Activated CD4-positive, alpha-beta T cell treated with anti-CD3 and anti-CD28 coated beads, Interleukin-2, amount 10 ng/mL, durations not matched to agents 24 days and 14 days (primary cell): Measurements from ENCODE around the gene RARB. TPM values are rescaled to one million over a fixed set of nuclear protein-coding genes. Genes with fewer than 3 reads are reported as not detected.
A peak's percentile ranks its signal among the peaks of the same experiment; 100 is the strongest.

Experiments
- DNase-seq: peaks from one replicate; pipeline ENCODE4 v3.0.0; 2022
- H3K27ac Mint-ChIP-seq: one replicate; pipeline ENCODE4 v1.8.0; 2022; ENCODE audit warnings: mild to moderate bottlenecking, mixed read lengths
- H3K27me3 Mint-ChIP-seq: one replicate; pipeline ENCODE4 v1.8.0; 2022; ENCODE audit warnings: mixed read lengths
- H3K36me3 Mint-ChIP-seq: one replicate; pipeline ENCODE4 v1.8.0; 2022; ENCODE audit warnings: low read depth, mild to moderate bottlenecking, mixed read lengths
- H3K4me1 Mint-ChIP-seq: one replicate; pipeline ENCODE4 v1.8.0; 2021; ENCODE audit warnings: mixed read lengths
- H3K4me3 Mint-ChIP-seq: one replicate; pipeline ENCODE4 v1.8.0; 2022; ENCODE audit warnings: mild to moderate bottlenecking, moderate library complexity, mixed read lengths
- H3K9me3 Mint-ChIP-seq: one replicate; pipeline ENCODE4 v1.8.0; 2021; ENCODE audit warnings: mixed read lengths
- intact Hi-C: fragments of 100-400 bp; cut with micrococcal nuclease; formaldehyde crosslinking; loops from one replicate; pipeline ENCODE4 v1.15.1; 2023
- total RNA-seq: library from RNA; stranded (reverse); gene quantifications from 2 replicates; pipeline ENCODE4 v1.2.3, GENCODE V29; 2022

The RARB gene
- total RNA-seq, 1 donor from 2014 or later = not detected

DNA sequence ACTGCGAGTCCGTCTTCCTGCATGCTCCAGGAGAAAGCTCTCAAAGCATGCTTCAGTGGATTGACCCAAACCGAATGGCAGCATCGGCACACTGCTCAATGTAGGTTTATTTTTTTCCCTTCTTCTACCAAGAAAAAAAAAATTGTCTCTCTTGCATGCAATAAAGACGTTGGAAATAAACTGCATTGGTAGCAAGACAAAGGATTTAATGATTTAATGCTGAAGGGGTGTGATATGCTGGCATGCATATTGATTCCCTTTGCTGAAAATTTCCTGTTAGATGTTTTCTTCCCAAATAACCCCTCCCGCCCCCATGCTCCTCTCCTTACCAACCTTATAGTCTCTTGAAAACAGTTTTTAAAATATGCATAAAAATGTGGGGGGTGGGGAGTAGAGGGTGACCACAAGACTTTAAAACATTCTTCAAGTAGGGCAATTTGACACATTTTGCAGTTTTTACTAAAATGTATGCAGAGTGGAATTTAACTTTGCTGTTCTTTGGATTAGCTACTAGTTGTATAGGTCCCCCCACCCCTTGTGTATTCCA lies 799 bp downstream of the RARB start:
- intact Hi-C loops = loop anchor here (10.0 kb wide), 1 partner anchor 326 kb away; no protein-coding TSS in a partner anchor
- Mint-ChIP-seq H3K4me3 (no peak overlapping the region), H3K4me1 (peaks cover 3% of the 10 kb centered on the region), H3K36me3 (no peaks in the 10 kb centered on the region), H3K27me3 (peaks cover 42% of the 10 kb centered on the region), H3K9me3 (no peaks in the 10 kb centered on the region), H3K27ac (no peak overlapping the region)
- no peak for DNase-seq

DNA sequence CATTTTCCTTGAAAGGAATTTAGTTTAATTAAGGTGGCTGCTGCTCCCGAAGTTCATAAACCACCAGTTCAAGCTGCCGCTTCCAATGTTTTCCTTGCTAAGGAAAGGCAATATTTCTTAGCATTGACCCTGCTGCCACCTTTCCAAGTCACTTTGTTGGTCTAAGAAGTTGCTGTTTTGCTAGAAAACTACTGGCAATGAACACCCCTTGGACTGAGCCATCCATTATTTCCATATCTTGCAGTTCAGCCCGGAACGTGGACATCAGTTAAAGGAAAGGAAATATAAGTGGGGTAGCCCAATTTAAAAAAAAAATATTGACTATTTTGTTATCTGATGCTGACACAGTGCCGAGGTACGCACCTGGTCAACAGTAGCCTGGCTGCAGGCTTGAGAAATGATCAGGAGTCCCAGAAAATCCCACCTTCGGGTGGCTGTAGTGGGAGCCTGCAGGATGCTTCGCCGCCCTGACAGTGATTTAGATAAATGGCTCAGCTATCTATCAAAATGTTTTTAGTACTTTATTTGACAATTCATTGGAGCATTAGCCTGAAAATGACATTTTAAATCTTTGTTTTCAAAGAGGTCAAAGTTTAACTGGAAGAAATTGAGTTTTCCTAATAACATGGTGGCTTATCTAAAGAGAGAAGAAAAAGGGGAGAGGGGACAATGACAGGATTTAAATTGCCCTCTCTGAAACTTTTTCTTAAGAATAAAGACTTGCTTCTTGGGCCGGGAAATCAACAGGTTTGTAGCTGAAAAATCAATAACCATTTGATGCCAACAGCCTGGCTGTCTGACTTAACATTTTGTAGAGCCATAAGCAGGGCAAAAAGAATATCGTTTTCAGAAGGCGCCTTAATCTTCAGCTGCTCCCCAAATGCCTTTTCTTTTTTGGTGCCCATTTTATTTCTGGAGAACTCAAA lies 1.6 kb downstream of the RARB start:
- Mint-ChIP-seq H3K9me3 (no peaks in the 10 kb centered on the region), H3K4me3 (no peak overlapping the region), H3K27me3 (peaks cover 42% of the 10 kb centered on the region), H3K4me1 (peaks cover 3% of the 10 kb centered on the region), H3K27ac (no peak overlapping the region), H3K36me3 (no peaks in the 10 kb centered on the region)
- DNase-seq = no peak
- intact Hi-C loops = loop anchor here (10.0 kb wide), 1 partner anchor 325 kb away; no protein-coding TSS in a partner anchor

DNA sequence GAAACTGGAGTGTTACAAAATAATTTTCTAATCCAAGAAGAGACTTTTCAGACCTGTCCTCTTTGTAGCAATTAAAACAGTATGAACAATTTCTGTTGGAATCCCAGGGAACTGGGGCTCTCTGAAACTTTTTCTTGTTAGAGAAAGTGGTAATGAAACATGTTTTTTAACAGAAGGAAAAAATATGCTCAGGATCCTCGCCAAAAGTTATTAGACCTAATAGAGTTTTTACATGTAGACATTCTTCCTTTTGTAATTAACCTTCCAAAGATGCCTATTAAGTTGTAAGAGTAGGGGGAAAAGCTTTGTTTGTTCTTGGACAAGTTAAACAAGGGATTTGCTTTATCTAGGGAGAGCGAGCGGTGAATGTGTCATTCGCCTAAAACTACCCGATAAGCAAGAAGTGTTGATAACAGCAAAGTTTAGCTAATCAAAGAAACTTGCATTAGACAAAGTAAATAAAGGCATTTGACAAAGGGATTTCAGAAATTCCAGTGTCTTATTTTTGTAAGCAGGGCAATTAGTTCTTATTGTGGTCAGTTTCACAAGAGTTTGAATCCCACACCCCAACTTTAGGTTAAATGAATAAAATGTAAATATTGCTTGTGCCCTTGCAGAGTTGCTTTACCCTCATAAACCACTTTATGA lies 2.3 kb downstream of the RARB start:
- no peak overlapping the region for H3K27ac Mint-ChIP-seq
- H3K9me3 Mint-ChIP-seq = no peaks in the 10 kb centered on the region
- no peak for DNase-seq
- H3K36me3 Mint-ChIP-seq = no peaks in the 10 kb centered on the region
- no peak overlapping the region for H3K4me3 Mint-ChIP-seq
- peaks cover 3% of the 10 kb centered on the region for H3K4me1 Mint-ChIP-seq
- intact Hi-C loops = no loop called here
- peaks cover 42% of the 10 kb centered on the region for H3K27me3 Mint-ChIP-seq

DNA sequence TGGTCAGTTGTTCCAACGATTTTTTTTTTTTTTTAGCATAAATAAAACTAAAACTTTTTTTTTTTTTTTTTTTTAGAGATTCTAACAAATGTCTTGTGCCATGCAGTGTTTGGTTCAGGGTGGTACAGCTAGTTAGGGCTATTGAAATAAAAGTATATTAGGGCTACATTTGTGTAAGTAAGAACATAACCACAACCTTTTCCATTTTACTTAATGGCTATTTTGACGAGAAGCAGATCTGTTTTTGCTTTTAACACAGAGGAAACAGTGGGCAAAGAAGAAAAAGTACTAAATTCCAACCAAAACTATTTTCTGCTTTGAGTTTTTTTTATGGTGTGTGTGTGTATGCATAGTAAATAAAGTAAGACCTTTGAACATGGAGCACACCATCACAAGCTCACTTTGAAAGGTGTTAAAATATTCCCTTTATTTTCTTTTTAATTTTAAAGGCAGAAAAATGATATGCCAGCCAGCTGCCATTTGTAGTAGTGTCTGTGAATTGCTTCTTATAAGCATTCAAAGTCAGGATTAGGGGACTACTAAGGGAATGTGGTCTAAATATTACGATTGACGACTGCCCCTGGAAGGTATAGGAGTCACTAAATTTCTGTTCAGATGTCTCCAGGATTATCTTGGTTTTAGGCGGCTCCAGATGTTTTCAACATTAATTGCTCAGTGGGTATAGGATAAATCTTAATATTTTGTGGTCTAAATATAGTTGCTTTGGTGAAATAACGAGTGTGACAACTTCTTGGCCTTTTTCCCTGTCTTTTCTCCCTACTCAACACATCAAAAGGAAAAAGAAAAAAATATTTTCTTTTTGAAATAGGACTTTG lies 3.1 kb downstream of the RARB start:
- H3K27me3 Mint-ChIP-seq = peaks cover 42% of the 10 kb centered on the region
- no peak overlapping the region for H3K4me3 Mint-ChIP-seq

DNA sequence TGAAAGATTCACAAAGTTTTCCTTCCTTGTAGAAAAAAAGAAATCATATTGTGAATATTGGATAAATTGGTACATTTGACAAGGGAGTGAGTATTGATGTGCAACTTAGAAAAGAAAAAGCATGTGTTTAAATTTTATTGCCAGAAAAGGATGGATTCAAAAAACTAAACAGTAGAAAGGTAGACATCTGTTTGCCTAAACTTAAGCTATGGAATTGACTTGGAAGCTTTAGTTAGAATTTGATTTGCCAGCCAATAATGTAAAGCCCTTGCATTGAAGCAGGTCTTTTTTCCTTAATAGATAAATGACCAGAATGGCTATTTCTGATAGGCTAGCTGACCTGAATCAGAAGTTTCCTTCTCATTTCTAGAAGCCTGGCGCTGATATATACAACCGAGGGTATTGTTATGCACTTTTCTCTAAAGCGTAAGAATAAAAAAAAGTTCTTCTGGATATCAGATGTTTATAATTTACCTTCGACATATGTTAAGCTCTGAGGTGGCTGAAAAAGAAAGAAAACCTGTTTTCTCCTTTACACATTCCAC lies 4.2 kb downstream of the RARB start:
- Mint-ChIP-seq H3K27me3 (peaks cover 34% of the 10 kb centered on the region), H3K27ac (no peak overlapping the region), H3K4me1 (peaks cover 3% of the 10 kb centered on the region), H3K9me3 (no peaks in the 10 kb centered on the region), H3K36me3 (no peaks in the 10 kb centered on the region), H3K4me3 (no peak overlapping the region)
- intact Hi-C loops = no loop called here
- no peak for DNase-seq

More for the DNA sequence above, 3.1 kb downstream of the RARB start:
- no peak overlapping the region for H3K27ac Mint-ChIP-seq
- intact Hi-C loops = no loop called here
- DNase-seq = no peak
- H3K36me3 Mint-ChIP-seq = no peaks in the 10 kb centered on the region
- H3K9me3 Mint-ChIP-seq = no peaks in the 10 kb centered on the region
- peaks cover 3% of the 10 kb centered on the region for H3K4me1 Mint-ChIP-seq

DNA sequence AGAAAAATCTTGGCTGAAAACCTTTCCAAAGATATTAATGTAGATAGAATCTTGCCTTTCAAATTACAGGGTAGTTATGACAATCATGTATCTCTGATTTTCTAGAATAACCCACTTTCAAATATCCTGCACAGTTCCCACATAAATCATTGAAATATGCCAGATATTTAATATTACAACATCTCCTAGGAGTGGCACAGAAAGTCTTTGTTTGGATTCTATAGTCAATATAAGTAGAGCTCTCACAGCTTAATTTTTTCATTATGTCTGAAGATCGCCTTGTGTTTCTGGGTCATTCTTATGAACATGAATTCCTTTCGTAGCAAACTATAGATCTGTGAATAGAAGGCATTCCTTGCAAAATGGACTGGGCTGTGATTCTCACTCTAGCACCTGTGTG lies 5.0 kb downstream of the RARB start:
- H3K4me1 Mint-ChIP-seq = peaks cover 1% of the 10 kb centered on the region
- H3K36me3 Mint-ChIP-seq = no peaks in the 10 kb centered on the region
- no peaks in the 10 kb centered on the region for H3K9me3 Mint-ChIP-seq
- intact Hi-C loops = no loop called here
- no peak overlapping the region for H3K27ac Mint-ChIP-seq
- H3K4me3 Mint-ChIP-seq = no peak overlapping the region
- H3K27me3 Mint-ChIP-seq = peaks cover 26% of the 10 kb centered on the region
- no peak for DNase-seq

DNA sequence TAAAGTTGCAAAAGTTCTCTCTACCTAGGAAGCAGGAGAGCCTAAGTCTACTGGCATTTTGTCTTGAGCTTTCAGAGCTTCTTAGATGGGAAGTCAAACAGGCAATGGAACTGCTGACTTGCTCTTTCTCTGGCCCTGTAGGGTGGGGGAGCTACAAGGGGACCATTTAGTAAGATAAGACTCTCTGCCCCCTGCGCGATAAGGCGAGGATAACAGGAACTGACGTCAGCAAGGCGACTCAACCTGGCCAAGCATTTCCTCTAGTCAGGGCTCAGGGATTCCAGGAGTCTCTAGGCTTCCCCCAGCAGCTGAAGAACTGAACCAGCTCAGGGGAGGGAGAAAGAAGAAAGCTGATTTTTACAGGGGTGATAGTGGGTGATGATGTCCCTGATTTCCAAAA lies 5.8 kb downstream of the RARB start:
- no peak for DNase-seq
- H3K36me3 Mint-ChIP-seq = no peaks in the 10 kb centered on the region
- no peak overlapping the region for H3K27ac Mint-ChIP-seq
- H3K9me3 Mint-ChIP-seq = no peaks in the 10 kb centered on the region
- no peaks in the 10 kb centered on the region for H3K4me1 Mint-ChIP-seq
- no peak overlapping the region for H3K4me3 Mint-ChIP-seq
- H3K27me3 Mint-ChIP-seq = peaks cover 18% of the 10 kb centered on the region
- intact Hi-C loops = no loop called here

DNA sequence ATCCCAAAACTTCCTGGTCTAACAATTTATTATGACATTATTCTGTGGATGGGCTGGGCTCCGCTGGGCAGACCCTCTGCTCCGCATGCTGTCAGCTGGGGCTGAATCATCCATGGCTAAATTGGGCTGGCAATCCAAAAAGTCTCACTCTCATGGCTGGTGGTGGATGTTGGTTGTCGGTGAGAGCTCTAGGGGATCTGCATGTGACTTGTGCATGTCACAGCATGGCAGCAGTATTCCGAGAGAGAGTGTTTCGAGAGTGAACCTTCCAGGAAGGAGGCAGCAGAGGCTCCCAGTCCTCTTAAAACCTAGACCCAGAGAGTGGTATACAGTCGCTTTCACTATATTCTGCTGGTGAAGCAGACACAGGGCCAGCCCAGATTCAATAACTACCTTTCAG lies 9.9 kb downstream of the RARB start:
- intact Hi-C loops = no loop called here
- Mint-ChIP-seq H3K4me1 (no peaks in the 10 kb centered on the region), H3K27ac (no peak overlapping the region), H3K27me3 (no peaks in the 10 kb centered on the region), H3K36me3 (no peaks in the 10 kb centered on the region), H3K9me3 (no peaks in the 10 kb centered on the region), H3K4me3 (no peak overlapping the region)
- no peak for DNase-seq

DNA sequence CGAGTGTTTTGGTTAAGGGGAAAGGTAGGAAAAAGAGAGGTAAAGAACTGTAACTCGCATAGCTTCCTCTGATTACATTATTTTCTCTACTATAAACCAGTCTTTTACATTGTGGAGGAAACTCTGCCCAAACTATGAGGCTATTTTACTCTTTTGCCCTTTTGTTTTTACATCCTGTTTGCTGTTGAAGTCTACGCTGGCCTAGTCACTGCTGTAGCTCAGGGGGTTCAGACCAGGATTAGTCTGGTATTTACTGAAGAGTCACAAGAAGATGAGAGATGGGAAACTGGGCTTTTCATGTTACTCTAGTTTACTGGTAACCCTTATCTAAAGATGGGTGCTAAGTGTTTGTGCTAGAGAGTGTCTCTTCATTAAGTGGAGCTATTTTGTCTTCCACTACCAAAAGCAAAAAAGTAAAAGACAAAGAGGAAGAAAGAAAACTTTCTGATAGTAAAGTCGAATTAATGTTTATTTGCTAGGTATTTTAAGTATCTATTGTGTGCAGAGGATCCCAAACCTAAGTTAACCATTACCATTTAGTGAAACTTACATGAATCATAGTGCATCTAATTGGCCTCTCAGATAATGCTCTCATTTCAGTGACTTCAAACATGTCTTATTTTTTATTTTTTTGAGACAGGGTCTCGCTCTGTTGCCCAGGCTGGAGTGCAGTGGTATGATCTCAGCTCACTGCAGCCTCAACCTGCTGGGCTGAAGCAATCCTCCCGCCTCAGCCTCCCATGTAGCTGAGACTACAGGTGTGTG lies 10.9 kb downstream of the RARB start:
- Mint-ChIP-seq H3K4me3 (no peak overlapping the region), H3K4me1 (no peaks in the 10 kb centered on the region), H3K27me3 (no peaks in the 10 kb centered on the region), H3K36me3 (no peaks in the 10 kb centered on the region), H3K9me3 (no peaks in the 10 kb centered on the region), H3K27ac (no peak overlapping the region)
- intact Hi-C loops = no loop called here
- no peak for DNase-seq

DNA sequence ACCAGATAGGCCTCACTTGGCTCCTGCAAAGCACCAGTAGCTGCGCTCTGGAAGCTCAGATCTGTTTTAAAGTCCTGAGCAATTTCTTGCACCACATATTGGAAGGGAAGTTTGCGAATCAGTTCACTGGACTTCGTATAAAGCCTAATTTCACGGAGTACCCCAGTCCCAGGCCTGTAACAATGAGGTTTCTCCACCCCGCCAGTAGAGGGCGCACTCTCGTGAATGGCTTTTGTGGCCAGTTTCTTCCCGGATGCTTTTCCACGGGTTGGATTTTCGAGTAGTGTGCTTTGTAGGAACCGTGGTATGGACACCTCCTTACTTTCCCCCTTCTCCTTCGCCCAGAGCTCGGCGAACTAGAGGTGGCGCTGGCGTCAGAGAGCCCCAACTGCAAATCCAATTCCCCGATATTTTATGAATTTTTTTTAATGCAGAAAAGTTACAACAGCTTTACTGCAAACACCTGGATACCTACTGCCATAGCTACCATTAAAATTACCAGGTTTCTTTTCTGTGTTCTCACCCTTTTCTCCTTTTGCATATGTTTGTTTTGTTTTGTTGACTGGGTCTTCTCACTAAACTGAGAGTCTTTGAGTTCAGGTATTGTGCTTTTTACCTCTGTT lies 13.3 kb downstream of the RARB start:
- no peaks in the 10 kb centered on the region for H3K36me3 Mint-ChIP-seq
- no peaks in the 10 kb centered on the region for H3K9me3 Mint-ChIP-seq
- no peaks in the 10 kb centered on the region for H3K27me3 Mint-ChIP-seq
- DNase-seq = peak; percentile 70
- H3K4me3 Mint-ChIP-seq = no peak overlapping the region
- no peaks in the 10 kb centered on the region for H3K4me1 Mint-ChIP-seq
- no peak overlapping the region for H3K27ac Mint-ChIP-seq
- intact Hi-C loops = no loop called here

DNA sequence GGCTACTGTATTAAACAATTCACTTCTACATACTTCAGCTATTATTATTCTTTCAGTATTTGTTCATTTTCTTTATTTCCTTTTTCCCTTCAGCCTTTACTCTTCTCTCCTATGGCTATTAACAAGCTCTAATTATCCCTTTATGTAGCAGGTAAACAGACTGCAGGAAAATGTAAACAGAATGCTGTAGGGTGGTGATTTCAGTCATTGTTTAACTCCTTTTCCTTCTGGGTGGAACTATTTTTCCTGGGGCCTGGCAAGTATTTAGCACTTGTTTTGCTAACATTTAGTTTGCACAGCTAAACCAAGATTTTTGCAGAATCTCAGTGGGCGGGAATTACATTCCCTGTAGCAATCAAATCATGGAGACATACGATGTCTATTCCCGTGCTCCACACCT lies 14.4 kb downstream of the RARB start:
- intact Hi-C loops = no loop called here

DNA sequence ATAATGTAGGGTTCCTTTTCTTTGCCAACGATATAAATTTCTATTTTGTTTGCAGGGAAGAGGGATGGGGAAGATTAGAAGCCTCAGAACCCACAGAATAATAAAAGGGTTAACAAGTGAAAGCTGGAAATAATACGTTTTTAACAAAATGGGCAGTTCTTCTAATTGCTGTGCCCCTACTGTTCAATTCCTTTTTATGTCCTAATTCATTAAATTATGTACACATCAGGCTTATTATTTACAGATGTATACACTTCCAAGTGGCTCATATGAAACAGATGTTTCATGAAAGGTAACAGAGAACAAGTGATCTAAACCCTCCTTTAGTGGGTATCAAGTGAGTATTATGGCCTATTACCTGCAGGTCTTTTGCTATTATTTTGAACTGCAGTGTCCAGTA lies 16.2 kb downstream of the RARB start:
- no peaks in the 10 kb centered on the region for H3K36me3 Mint-ChIP-seq
- H3K4me1 Mint-ChIP-seq = no peaks in the 10 kb centered on the region
- H3K27ac Mint-ChIP-seq = no peak overlapping the region
- H3K9me3 Mint-ChIP-seq = no peaks in the 10 kb centered on the region
- no peaks in the 10 kb centered on the region for H3K27me3 Mint-ChIP-seq
- no peak overlapping the region for H3K4me3 Mint-ChIP-seq
- DNase-seq = no peak
- intact Hi-C loops = no loop called here

More for the DNA sequence above, 14.4 kb downstream of the RARB start:
- Mint-ChIP-seq H3K9me3 (no peaks in the 10 kb centered on the region), H3K27me3 (no peaks in the 10 kb centered on the region), H3K4me3 (no peak overlapping the region), H3K27ac (no peak overlapping the region), H3K4me1 (no peaks in the 10 kb centered on the region), H3K36me3 (no peaks in the 10 kb centered on the region)
- DNase-seq = no peak
